Vagina (tissue), 2 donors: Measurements from ENCODE around the gene PACS1. TPM values are rescaled to one million over a fixed set of nuclear protein-coding genes. Genes with fewer than 3 reads are reported as not detected.

Source experiments
- DNase-seq, 2 donors: peaks; one replicate each; pipeline ENCODE4 v3.0.0-alpha.2; 2017; ENCODE audit errors: extremely low spot score in 2 of 2
- H3K27ac ChIP-seq: fragments of 200-600 bp; sonication (generic); one replicate; pipeline ENCODE4 v1.5.1; 2019
- H3K27me3 ChIP-seq: fragments of 200-600 bp; sonication (generic); one replicate; pipeline ENCODE4 v1.5.1; 2019
- H3K36me3 ChIP-seq, 2 donors: fragments of 200-600 bp; sonication (generic); one replicate each; pipeline ENCODE4 v1.5.1; 2017 to 2019
- H3K4me1 ChIP-seq: fragments of 200-600 bp; sonication (generic); one replicate; pipeline ENCODE4 v1.5.1; 2019
- H3K4me3 ChIP-seq, 2 donors: fragments of 200-600 bp; sonication (generic); 1 replicate in 1 of 2; 2 replicates in 1 of 2; pipeline ENCODE4 v1.5.1; 2016 to 2019
- H3K9me3 ChIP-seq: fragments of 200-600 bp; sonication (generic); one replicate; pipeline ENCODE4 v1.5.1; 2019
- POLR2A ChIP-seq, 2 donors: fragments of 450-650 bp; IDR thresholded peaks; one replicate each; pipeline ENCODE4 v1.6.1; 2017; ENCODE audit warnings: antibody characterized with exemption in 2 of 2, mild to moderate bottlenecking in 2 of 2, moderate library complexity in 2 of 2
- POLR2AphosphoS5 ChIP-seq, 2 donors: sonication (generic); formaldehyde crosslinking; IDR thresholded peaks; one replicate each; pipeline ENCODE4 v1.9.0; 2017; ENCODE audit warnings: antibody characterized with exemption in 2 of 2, mild to moderate bottlenecking in 2 of 2, low read depth in 1 of 2; ENCODE audit not compliant: insufficient read depth in 1 of 2
- intact Hi-C: fragments of 100-400 bp; cut with DNase I; formaldehyde crosslinking; loops from one replicate; pipeline ENCODE4 v1.15.1; 2023
- total RNA-seq: library from RNA; depleted of rRNA; stranded (reverse); fragments of >200 nt; gene quantifications from one replicate; pipeline ENCODE4 v1.2.3, GENCODE V29; 2016
- TF ChIP-seq, protein P1 (sequence below), 3 experiments: fragments of 450-650 bp in 2 of 3; fragments of 200-600 bp in 1 of 3; sonication (generic) in 1 of 3; IDR thresholded peaks; one replicate each; pipeline ENCODE4 v1.5.1; 2017 to 2019; ENCODE audit warnings: antibody characterized with exemption in 3 of 3, mild to moderate bottlenecking in 2 of 3, moderate library complexity in 2 of 3

The PACS1 gene
- total RNA-seq, 1 donor from 2014 or later, result 66.0 TPM

DNA sequence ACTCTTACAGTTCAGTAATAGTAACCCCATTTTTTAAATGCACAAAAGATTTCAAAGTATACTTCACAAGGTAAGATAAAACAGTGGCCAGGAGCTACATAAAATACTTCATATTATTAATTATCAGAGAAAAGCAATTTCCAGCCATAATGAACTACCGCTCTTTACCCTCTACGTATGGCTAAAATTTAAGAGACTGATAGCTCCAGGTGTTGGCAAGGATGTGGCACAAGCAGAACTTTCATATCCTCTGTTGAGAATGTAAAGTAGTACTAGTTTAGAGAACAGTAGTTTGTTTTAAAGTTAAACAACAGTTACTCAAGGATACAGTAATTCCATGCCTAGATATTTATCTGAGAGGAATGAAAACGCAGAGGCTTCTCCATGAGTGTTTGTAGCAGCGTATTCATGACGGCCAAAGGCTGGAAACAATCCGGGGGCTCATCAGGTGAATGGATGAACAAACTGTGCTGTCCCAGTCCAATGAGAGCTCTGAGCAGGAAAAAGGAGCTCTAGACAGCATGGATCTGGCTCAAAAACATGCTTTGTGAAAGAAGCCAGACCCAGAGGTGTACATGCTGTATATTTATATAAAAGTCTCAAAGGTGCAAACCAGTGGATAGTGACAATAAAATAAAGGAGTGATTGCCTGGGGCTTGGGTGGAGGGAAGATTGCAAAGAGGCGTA lies 85.5 kb downstream of the PACS1 start:
- Histone ChIP-seq H3K4me1 (peaks cover 6% of the 10 kb centered on the region), H3K27me3 (no peaks in the 10 kb centered on the region), H3K9me3 (no peaks in the 10 kb centered on the region), H3K36me3 (no peaks in the 10 kb centered on the region), H3K27ac (no peak overlapping the region), H3K4me3 (no peak overlapping the region)
- intact Hi-C loops, result no loop called here
- no peak for DNase-seq
- TF ChIP-seq POLR2A (IDR thresholded peaks at IDR 0.05), result no peak
- no peak for TF ChIP-seq POLR2AphosphoS5 (IDR thresholded peaks at IDR 0.05; ENCODE audit: insufficient read depth in 1 of 2, low read depth in 1 of 2)
- TF ChIP-seq, protein P1, sequence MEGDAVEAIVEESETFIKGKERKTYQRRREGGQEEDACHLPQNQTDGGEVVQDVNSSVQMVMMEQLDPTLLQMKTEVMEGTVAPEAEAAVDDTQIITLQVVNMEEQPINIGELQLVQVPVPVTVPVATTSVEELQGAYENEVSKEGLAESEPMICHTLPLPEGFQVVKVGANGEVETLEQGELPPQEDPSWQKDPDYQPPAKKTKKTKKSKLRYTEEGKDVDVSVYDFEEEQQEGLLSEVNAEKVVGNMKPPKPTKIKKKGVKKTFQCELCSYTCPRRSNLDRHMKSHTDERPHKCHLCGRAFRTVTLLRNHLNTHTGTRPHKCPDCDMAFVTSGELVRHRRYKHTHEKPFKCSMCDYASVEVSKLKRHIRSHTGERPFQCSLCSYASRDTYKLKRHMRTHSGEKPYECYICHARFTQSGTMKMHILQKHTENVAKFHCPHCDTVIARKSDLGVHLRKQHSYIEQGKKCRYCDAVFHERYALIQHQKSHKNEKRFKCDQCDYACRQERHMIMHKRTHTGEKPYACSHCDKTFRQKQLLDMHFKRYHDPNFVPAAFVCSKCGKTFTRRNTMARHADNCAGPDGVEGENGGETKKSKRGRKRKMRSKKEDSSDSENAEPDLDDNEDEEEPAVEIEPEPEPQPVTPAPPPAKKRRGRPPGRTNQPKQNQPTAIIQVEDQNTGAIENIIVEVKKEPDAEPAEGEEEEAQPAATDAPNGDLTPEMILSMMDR (IDR thresholded peaks at IDR 0.05), result no peak

DNA sequence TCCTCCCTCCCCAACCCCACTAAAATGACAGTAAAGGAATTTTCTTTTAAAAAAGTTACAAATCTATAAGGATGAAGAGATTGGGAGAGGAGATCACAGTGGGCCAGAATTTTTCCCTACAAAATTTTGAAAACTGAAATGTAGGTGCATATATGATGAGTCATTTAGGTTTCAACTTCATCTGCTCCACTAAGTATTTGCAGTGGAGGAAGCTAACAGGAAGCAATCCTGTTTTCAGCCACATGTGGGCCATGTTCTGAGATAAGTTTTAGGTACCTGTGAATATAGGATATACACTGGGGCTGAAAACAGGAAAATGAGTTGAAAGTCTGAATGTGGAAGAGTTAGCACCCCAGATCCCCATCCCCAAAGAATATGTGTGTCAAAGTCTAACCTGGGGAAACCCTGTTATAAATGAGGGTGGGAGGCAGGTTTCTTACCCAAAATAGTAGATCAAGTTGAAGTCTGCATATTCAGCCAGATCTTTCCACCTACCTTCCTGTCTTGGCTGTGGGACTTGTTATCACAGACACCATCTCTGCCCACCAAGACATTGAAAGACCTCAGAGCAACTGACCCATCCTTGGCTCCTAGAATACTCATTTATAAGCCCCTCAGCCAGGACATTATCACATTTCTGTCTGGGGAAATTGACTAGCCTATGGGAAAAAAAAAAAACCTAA lies 87.3 kb downstream of the PACS1 start:
- TF ChIP-seq, protein P1 (IDR thresholded peaks at IDR 0.05), result no peak
- no peak for TF ChIP-seq POLR2AphosphoS5 (IDR thresholded peaks at IDR 0.05; ENCODE audit: insufficient read depth in 1 of 2, low read depth in 1 of 2)
- TF ChIP-seq POLR2A (IDR thresholded peaks at IDR 0.05), result no peak
- intact Hi-C loops, result no loop called here
- no peak overlapping the region for H3K27ac ChIP-seq
- peaks cover 12% of the 10 kb centered on the region for H3K4me1 ChIP-seq
- no peaks in the 10 kb centered on the region for H3K36me3 ChIP-seq
- no peak overlapping the region for H3K4me3 ChIP-seq
- no peaks in the 10 kb centered on the region for H3K27me3 ChIP-seq
- DNase-seq, result no peak
- H3K9me3 ChIP-seq, result no peaks in the 10 kb centered on the region

DNA sequence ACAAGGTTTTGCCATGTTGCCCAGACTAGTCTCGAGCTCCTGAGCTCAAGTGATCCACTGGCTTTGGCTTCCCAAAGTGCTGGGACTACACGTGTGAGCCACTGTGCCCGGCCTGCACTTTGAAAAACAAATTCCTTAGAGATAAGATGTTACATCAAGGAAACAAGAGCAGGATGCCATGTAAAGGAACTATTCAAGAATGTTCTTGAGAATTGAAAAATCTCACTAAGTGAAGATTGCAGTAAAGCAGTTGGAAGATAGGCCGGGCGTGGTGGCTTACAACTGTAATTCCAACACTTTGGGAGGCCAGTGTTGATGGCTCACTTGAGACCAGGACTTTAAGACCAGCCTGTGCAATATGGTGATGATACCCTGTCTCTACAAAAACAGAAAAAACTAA lies 88.1 kb downstream of the PACS1 start:
- Histone ChIP-seq H3K9me3 (no peaks in the 10 kb centered on the region), H3K4me1 (peaks cover 12% of the 10 kb centered on the region), H3K27me3 (no peaks in the 10 kb centered on the region), H3K4me3 (no peak overlapping the region), H3K36me3 (no peaks in the 10 kb centered on the region), H3K27ac (no peak overlapping the region)
- no peak for TF ChIP-seq POLR2AphosphoS5 (IDR thresholded peaks at IDR 0.05; ENCODE audit: insufficient read depth in 1 of 2, low read depth in 1 of 2)
- TF ChIP-seq, protein P1 (IDR thresholded peaks at IDR 0.05), result no peak
- TF ChIP-seq POLR2A (IDR thresholded peaks at IDR 0.05), result no peak
- no peak for DNase-seq
- intact Hi-C loops, result no loop called here

DNA sequence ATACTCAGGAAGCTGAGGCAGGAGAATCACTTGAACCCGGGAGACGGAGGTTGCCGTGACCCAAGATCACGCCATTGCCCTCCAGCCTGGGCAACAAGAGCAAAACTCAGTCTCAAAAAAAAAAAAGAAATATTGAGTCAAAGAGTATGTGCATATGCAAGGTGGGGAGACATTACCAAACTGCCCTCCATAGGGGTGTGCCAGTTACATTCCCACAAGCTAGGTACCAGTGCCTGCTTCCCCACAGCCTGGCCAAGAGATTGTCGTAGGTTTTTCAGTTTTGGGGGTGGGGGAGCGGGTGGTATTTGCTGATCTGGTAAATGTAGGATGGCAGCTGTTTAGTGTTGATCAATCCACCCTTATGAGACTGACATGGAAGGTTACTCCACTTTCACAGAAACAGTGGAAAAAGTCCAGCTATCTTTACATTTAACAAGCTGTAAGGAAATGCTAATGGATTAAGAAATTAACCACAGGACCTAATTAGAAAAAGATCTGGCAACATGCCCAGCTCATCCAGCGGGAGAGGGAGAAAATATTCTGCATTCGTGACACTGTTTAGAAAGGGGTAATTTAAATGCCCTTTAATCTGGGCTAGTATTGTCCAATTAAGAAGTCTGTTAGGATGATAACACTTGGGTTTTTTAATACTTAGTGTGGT lies 89.4 kb downstream of the PACS1 start:
- intact Hi-C loops, result no loop called here
- no peak overlapping the region for H3K4me3 ChIP-seq
- no peaks in the 10 kb centered on the region for H3K36me3 ChIP-seq
- H3K9me3 ChIP-seq, result no peaks in the 10 kb centered on the region
- peaks cover 12% of the 10 kb centered on the region for H3K4me1 ChIP-seq
- TF ChIP-seq, protein P1 (IDR thresholded peaks at IDR 0.05), result no peak
- TF ChIP-seq POLR2A (IDR thresholded peaks at IDR 0.05) (no peak), POLR2AphosphoS5 (IDR thresholded peaks at IDR 0.05; ENCODE audit: insufficient read depth in 1 of 2, low read depth in 1 of 2) (no peak)
- no peaks in the 10 kb centered on the region for H3K27me3 ChIP-seq
- H3K27ac ChIP-seq, result no peak overlapping the region
- no peak for DNase-seq
